HG02870 (cell line): ENCODE results near the gene TRPV2.
"Not testable (repeated sequence)": the region's sequence is repeated elsewhere in the genome, so short reads cannot be mapped to it uniquely, and the experiment has no call there.

ENCODE experiments used
- ATAC-seq: cut with Tn5 transposase; IDR thresholded peaks from one replicate; pipeline ENCODE4 v1.9.1; 2021; ENCODE audit warnings: mild to moderate bottlenecking, moderate library complexity; ENCODE audit not compliant: unreplicated experiment

Gene TRPV2

GRCh38 chr17:16403847-16404246 lies 11.5 kb upstream of the TRPV2 start:
- not testable (repeated sequence) for ATAC-seq

GRCh38 chr17:16406742-16407674 lies 8.4 kb upstream of the TRPV2 start:
- ATAC-seq, result no peak

GRCh38 chr17:16407911-16408588 lies 7.3 kb upstream of the TRPV2 start:
- ATAC-seq, result peak; percentile 88

DNA sequence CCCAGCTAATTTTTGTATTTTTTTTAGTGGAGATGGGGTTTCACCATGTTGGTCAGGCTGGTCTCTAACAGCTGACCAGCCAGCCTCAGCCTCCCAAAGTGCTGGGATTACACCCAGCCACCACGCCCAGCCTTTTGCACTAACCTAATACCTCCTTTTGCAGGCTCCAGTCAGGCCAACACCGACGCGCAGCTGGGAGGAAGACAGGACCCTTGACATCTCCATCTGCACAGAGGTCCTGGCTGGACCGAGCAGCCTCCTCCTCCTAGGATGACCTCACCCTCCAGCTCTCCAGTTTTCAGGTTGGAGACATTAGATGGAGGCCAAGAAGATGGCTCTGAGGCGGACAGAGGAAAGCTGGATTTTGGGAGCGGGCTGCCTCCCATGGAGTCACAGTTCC lies 2.0 kb downstream of the TRPV2 start:
- no peak for ATAC-seq

DNA sequence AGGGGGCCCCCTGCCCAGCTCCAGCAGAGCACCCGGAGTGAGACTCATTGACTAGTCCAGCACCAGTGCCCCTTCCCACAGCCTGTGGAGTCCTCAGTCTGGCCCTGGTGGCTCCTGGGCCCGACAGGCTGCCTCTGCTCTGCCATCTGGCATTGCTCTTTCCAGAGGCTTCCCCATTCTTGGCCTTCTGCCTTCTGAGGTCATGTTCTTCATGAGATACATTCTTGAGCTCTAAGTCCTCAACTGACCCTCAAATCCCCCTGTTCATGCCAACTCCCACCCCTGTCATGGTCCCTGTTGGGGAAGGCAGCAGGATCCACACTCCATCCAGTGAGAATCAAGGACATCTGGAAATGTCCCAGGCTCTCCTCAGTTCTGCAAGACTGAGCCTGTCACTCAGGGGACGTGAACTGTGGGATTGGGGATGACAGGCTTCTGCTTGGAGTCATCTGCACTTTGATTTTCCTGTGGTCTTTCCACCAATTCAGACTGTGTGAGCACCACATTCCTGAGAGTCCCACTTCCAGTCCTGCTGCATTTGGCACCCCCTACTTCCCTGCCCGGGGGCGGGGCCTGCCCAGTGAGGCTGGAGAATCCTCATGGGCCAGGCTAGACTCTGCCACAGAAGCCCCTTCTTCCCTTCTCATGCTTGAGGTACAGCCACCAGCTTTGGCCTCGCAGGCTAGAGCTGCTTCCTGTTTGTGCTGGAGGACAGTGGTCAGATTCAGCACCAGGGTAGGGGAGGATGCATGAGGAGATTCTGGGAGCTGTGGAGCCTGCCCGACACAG lies 2.7 kb downstream of the TRPV2 start:
- no peak for ATAC-seq

DNA sequence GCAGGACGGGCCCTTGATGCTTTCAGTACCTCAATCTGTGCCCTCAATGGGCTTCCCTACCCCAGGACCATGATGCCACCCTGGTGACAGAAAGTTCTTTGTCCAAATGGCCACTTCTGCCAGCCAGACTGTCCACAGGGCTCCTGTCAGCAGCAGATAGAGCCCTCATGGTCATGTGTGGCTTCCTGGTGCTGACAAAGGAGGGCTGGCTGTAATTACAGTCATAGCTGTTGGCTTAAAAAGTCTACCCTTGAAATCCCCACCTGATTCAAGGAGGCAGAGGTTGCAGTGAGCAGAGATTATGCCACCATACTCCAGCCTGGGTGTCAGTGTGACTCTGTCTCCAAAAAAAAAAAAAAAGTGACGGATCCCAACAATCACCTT lies 3.3 kb downstream of the TRPV2 start:
- ATAC-seq, result no peak

DNA sequence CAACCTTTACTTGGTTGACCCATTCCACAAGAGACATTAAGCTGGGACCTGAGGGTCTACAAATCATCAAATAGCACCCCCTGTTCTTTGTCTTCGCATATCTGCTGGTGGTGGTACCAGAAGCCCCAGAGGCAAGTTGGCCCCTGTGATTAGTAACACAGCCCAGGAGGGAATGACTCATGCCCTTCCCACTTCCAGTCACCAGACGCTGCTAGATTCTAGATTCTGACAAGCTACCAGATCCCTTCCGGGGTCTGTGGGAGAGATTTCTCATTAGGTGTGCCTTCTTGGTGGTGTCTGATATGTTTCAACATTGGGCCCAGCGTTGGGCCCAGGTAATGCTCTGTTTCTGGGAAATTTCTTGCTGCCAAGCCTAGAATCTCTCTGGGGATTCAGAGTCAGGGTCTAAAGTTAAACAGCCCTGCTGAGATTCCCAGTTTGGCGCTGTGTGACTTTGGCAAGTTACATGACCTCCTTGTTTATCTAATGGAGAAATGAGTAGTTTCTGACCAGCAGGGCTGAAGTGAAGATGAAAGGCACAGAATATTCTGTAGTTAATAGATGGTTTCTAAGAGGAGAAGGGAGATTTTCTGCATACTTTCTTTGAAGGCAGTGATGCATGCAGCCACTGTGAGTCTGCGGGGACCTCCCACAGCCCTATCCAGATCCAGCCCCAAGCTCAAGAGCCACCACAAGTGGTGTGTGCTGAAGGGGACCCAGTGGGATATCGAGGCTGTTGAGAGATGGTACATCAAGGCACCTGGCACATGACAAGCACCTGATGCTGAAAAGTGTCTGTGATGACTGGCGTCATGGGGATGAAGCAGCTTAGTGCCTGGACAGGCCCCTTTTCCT lies 3.9 kb downstream of the TRPV2 start:
- peak; percentile 42 for ATAC-seq

- no peak for ATAC-seq
Measured at GRCh38 chr17:16419929-16420271, 4.5 kb downstream of the TRPV2 start.

DNA sequence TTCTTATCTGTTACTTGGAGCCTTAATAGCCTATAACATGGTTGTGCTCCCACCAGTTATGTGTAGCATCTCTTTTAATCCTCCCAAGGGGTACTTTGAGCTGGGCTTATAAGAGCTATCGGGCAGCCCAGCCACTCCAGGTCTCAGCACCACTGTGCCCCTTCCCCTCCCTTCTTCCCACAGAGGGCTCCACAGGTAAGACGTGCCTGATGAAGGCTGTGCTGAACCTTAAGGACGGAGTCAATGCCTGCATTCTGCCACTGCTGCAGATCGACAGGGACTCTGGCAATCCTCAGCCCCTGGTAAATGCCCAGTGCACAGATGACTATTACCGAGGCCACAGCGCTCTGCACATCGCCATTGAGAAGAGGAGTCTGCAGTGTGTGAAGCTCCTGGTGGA lies 7.0 kb downstream of the TRPV2 start:
- ATAC-seq, result no peak

DNA sequence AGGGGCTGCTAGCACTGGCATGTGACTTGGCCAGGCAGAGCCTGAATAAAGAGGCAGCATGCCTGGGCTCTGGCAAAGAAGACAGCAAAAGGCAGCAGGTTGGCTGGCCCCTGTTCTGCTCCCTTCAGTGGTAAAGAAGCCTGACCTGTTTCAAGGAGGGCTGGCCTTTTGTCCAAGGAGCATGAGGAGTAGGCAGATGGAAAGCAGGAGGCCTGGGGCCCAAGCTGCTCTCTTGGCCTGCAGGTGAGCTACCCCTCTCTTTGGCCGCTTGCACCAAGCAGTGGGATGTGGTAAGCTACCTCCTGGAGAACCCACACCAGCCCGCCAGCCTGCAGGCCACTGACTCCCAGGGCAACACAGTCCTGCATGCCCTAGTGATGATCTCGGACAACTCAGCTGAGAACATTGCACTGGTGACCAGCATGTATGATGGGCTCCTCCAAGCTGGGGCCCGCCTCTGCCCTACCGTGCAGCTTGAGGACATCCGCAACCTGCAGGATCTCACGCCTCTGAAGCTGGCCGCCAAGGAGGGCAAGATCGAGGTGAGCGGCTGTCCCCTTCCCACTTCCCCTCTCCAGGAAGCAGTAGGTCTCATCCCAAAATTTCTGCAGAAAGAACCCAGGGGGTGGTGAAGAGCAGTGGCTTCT lies 8.0 kb downstream of the TRPV2 start:
- ATAC-seq, result no peak

DNA sequence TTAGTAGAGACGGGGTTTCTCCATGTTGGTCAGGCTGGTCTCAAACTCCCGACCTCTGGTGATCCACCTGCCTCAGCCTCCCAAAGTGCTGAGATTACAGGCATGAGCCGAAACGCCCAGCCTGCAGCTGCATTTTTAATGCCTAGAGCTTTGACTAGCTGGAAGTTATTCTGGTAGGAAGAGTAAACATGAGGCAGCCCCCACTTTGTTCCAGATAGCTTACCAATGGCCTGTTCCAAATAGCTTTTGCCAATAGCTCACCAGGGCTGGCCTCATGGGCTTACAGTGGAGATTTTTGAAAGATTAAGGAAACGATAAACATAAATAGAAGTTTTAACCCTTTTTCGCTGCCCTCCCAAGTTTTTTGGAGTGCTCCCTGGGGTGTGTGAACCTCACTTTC lies 9.8 kb downstream of the TRPV2 start:
- ATAC-seq, result no peak

DNA sequence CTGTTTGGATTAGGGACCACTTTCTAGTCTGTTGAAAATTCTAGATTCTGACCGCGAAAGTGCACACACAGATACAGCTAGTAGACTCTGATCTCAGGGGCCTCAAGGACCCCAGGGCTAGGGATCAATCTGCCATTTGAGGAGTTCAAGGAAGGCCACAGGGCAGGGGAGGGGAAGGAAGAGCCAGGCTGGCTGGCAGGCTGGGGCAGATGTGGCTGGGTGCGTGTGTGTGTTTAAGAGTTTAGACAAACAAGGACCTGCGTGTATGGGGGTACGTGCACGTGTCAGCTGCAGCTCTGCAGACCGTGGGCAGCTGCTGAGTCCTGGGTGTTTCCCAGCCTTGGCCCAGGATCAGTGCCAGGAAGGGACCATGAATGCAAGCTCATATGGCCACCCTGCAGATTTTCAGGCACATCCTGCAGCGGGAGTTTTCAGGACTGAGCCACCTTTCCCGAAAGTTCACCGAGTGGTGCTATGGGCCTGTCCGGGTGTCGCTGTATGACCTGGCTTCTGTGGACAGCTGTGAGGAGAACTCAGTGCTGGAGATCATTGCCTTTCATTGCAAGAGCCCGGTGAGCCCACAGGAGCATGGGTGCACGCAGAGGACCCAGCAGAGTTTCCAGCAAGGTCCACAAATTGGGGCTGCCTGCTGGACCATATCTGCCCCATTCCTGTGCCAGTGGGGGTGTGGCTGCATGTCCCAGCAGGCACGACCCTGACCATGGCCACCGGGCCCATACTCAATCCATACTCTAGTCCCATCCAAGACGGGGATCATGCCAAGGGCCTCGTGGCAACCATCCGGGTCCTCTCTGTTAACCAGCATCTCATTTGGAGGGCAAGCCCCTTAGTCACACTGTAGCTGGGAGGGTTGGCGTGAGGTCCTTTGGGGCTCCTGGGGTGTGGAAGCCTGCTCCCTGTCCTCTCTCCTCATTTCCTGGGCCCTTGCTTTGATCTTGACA lies 10.6 kb downstream of the TRPV2 start:
- ATAC-seq, result no peak

DNA sequence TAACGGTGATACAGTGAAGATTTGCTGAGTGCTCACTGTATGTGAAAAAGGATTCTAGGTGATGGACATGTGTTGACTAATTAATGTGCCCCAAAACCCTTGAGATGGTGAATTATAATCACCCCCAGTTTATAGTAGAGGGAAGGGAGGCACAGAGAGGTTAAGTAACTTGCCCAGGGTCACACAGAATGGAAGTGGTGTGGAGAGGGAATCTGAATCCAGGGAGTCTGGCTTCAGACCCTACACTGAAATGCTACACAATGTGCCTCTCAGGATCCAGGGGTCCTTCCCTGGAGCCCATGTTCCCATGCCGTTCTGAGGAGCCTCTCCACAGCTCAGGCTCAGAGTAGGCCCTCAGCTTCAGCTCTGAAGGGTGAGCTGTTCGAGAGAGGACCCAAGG lies 11.6 kb downstream of the TRPV2 start:
- ATAC-seq, result no peak

GRCh38 chr17:16428098-16428882 lies 12.9 kb downstream of the TRPV2 start:
- no peak for ATAC-seq

DNA sequence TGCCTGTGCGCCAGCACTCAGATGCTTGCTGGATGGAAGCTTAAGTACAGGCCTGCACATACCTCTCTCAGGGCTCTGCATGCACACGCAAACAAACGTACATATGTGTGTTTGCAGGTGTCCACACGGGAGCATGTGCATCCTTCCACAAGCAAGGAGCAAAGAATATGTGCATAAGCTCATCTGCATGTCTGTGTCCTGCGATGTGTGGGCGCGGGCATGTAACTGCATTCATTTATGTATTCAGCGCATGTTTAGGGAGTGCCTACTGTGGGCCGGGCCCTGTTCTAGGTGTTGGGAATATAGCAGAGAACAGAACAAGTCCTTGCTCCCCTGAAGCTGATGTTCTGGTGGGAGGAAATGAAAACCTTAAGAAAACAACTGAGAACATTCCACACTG lies 13.7 kb downstream of the TRPV2 start:
- ATAC-seq, result no peak

DNA sequence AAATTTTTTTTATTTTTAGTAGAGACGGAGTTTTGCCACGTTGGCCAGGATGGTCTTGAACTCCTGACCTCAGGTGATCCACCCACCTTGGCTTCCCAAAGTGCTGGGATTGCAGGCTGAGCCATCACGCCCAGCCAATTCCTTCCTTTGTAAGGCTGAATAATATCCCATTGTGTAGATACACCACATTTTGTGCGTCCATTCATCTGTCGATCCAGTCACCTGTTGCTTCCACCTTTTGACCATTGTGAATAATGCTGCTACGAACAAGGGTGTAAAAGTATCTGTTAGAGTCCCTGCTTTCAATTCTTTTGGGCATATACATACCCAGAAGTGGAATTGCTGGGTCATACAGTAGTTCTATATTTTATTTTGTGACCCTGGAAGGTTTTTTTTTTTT lies 15.3 kb downstream of the TRPV2 start:
- no peak for ATAC-seq

GRCh38 chr17:16432017-16432416 lies 16.6 kb downstream of the TRPV2 start:
- ATAC-seq, result no peak

GRCh38 chr17:16433514-16433913 lies 18.1 kb downstream of the TRPV2 start:
- no peak for ATAC-seq
